Fibroblast of skin of scalp (primary cell): ENCODE results near the gene UBL7.

ENCODE experiments used
- DNase-seq: peaks from one replicate; pipeline ENCODE4 v3.0.0-alpha.2; 2013

UBL7 gene

GRCh38 chr15:74422652-74423430, 38.1 kb downstream of the UBL7 start:
- DNase-seq, result peak; percentile 83

GRCh38 chr15:74422265-74422651, 38.7 kb downstream of the UBL7 start:
- DNase-seq, result no peak

- DNase-seq, result no peak
Measured at GRCh38 chr15:74421302-74422245, 39.4 kb downstream of the UBL7 start.

DNA sequence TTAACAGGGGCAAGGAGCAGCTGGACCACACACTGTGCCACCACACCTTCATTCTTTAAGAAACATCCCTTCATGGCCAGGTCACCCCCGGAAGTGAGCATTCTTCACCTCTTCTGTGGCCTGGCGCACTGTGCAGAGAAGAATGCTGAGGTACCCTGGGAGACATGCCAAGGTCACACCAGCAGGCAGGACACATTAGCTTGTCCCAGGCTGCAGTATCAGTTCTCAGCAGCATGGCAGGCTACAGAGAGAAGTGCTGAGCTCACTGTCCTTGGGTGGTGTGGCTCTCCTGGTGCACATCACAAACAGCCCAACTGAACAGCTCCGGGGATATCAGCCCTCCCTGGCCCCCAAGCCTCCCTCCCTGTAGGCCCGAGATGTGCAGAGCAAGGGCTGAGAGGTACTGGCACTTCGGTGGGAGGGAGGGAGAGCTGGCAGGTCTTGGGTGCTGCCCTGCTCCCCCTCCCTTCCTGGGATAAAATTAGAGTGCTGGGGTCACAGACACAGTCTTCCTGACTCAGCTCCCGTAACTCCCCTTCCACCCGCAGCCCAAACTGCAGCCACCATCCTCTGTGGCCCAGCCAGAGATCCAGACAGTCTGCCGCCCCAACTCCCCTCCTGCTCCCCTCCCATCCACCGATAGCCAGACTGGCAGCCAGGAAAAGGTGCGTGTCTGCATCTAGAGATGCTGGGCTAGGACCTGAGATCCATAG, 40.6 kb downstream of the UBL7 start:
- no peak for DNase-seq

DNA sequence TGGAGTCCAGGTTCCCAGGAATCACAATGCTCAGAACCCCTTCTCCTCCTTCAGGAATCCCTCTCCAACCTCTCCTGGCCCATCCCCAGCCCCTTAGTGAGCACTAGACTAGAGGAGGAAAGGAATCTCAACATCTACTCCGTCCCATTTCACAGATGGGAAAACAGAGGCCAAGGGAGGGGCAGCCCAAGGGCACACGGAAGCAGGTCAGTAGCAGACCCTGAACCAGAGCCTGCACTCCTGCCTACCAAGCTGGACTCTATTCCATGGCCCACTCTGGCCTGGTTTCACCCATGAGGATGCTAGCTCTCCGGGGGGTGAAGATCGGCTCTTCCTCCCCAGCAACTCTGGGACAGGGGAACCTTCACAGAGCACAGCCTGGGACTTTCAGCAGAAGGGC, 41.5 kb downstream of the UBL7 start:
- no peak for DNase-seq

- no peak for DNase-seq
Measured at GRCh38 chr15:74418575-74419338, 42.2 kb downstream of the UBL7 start.

GRCh38 chr15:74417670-74418069, 43.3 kb downstream of the UBL7 start:
- DNase-seq, result no peak

GRCh38 chr15:74417225-74417624, 43.7 kb downstream of the UBL7 start:
- DNase-seq, result peak; percentile 60

DNA sequence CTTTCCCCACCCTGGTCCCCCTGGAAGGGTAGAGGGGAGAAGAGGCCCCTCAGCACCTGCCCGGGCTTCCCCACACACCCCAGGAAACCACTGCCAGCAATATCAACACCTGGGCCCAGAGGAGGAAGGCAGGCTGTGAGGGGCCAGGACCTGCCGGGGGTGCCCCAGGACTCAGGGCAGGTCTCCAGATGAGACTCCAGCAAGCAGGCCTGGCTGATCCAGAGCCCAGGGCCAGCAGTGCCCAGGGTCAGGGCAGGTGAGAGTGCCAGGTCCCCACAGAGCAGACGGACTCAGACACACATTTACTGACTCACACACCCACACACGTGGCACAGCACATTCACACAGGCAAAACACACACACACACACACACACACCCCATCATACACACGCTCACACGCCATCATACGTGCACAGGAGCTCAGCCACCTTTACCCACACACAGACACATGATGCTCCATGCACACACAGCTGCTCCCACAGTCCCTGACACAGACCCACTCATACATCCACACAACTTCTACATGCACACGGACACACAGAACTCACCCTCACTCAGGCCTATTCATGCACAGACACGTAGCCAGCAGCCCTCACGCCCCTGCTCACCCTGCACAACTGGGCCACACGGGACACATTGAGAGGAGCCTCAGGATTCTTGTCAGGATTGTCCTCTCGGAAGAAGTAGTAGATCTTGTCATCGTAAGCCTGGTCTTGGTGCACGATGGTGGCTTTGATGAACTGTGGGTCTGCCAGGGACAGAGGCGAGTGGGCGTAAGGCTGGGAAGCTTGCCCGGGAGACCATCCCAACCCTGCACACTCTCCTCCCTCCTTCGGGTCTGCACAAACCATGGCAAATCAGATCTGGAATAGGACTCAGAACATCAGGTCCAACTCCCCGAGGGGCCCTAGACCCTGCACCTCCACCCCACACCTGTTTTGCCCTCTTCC, 44.7 kb downstream of the UBL7 start:
- no peak for DNase-seq

DNA sequence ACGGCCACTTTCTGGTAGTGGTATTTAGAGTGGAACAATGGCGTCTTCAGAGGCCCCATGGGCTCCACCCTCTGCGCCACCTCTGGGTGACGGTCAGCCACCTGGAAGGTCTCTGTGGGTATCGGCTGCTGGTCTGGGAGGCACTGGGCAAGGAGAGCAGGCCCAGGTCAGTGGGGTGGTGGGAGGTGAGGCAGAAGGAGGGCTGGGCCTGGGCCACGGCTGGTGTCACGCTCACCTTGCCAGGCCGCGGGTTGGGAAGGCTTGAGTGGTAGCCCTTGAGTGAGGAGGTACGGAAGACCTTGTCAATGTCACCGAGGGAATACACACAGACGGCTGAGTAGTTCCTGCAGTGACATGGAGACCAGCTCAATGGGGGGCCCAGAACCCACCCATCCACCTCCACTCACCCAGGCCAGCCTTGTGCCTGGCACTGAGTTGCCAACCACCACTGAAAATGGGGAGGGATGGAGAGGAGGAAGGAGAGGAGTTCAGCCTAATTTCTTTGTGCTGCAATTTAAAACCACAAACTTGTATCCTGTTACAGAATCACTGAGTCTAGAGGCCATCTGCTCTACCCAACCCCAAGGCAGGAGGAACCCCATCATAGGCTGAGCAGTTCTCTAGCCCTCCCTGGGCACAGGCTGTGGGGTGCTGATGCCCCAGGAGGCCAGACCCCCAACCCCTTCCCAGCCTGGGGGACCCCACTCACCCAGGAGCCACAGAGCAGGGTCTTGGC, 46.2 kb downstream of the UBL7 start:
- DNase-seq, result no peak

DNA sequence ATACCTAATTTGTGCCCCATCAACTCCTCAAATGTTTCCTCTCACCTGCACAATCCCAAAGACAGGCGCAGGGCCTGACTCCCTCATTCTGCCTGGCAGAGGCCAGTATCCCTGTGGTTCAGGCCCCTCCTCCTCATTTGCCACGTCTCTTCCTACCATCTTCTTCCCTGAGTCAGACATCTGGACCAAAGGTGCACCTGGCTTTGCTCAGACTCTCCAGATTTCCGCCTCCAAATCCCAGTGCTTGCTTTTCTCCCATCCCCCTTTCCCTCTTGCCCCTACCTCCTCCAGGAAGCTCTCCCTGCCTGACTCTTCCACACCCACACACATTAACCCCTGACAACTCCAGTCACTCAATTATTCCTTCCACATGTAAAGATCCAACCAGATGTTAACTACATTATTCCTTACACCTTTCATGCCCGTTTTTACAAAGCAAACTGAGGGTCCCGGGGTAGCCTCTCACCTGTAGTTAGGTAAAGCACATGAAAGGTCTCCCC, 46.8 kb downstream of the UBL7 start:
- no peak for DNase-seq

GRCh38 chr15:74413350-74414080, 47.4 kb downstream of the UBL7 start:
- DNase-seq, result no peak

DNA sequence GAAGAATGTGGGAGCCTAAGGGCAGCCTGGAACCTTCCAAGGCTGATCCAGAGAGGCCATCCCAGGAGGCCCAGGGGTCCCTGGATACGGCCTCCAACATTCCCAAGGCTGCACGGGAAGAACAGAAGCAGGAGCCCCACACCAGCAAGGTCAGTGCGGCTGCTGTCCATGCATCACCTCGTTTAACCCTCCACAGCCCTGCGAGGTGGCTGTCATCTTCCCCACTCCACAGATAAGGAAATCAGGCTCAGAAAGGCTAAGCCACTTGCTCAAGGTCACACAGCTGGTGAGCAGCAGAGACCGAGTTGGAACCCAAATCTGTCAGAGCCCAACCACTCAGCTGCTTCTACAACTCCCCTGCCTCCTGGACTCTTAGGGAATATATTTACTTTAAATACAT, 48.8 kb downstream of the UBL7 start:
- DNase-seq, result no peak

GRCh38 chr15:74411686-74412085, 49.3 kb downstream of the UBL7 start:
- no peak for DNase-seq

DNA sequence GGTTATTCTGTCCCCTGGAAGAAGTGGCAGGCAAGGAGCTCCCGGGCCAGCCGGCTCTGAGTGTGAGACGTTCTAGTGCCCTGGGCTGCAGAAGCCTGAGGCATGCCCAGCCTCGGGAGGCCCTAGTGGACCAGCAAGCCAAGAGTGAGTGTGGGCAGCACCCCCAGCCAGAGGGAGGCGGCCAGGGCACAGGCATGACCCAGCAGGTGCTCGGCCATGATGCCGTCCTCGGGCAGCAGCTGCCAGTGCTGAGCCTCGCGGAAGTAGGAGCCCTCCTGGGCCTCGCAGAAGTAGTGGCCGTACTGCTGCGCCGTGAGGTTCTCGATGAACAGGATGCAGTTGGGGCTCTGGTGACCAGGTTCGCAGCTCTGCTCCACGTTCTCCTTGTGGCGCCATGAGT, 50.5 kb downstream of the UBL7 start:
- no peak for DNase-seq

DNA sequence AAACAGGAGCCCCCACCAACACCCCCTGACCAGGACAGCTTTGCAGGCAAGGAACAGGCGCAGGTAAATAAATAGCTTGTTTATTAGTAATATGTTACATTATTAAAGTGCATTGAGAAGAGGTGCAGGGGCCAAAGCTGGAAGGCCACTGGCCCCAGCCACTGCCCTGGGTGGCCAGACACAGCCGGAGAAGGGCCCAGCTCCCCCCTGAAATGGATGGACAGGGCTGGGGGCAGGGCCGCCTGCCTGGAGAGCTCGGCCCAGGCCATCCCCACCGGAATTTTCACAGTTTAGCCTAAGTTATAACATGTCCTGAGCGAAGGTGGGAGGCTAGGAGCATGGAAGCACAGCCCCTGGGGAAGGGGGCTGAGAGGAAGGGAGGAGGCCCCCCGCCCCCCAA, 51.7 kb downstream of the UBL7 start:
- no peak for DNase-seq

DNA sequence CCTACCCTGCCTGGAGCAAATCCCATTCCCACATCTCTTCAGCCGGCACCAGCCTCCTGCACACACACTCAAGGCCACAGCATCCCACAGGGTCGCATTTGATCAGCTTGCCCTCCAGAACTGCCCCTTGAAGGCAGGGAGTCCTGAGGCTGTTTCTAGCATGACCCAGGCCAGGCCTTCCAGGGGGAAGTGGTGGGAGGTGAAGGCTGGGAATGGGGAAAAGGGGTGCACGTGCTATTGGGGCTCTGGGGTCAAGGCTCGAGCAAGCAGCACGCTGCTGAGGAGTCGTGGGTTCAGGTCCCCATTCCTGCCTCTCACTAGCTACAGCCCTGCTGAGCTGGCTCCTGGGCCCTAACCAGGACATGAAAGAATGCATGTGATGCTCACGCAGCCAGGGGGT, 52.1 kb downstream of the UBL7 start:
- DNase-seq, result no peak

GRCh38 chr15:74408385-74408784, 52.6 kb downstream of the UBL7 start:
- no peak for DNase-seq

DNA sequence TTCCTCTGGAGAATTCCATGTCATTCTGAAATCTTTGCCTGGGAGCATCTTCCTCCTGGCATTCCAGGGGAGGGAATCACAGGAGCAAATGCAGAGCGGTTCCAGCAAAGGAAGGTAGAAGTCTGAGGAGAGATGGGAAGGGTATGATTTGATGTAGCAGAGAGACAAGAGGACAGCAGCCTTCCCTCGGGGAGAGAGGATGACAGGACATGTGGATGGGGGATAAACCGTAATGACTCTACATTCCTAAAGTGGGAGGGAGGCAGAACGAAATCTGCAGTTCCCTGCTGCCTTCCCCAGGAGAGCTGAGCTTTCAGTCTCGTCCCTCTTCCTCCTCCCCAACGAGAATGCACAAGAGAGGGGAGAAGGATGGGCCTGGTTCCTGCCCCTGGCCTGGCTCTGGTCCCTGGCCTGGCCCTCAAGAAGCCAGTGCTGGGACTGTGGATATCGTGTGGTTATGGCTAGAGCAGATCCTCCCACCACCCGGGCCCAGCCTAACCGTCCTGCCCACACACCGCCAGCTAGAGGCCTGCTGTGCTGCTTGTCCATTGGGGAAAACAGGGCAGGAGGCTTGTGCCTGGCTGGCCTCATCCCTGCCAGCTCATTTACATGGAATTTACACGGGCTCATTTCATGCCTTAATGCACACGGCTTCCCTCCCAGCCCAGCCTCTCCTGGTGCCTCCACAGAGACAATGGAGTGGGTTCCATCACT, 53.8 kb downstream of the UBL7 start:
- peak; percentile 96 for DNase-seq
